Fibroblast of the conjunctiva (primary cell): ENCODE measurements around the gene PRKG1.
A peak's percentile ranks its signal among the peaks of the same experiment; 100 is the strongest.
"Not testable (repeated sequence)": the region's sequence is repeated elsewhere in the genome, so short reads cannot be mapped to it uniquely, and the experiment has no call there.

Source experiments
- DNase-seq: peaks from one replicate; pipeline ENCODE4 v3.0.0-alpha.2; 2010; ENCODE audit warnings: low read depth

Gene PRKG1

GRCh38 chr10:51656503-51656902 lies 582.2 kb downstream of the PRKG1 start:
- no peak for DNase-seq

GRCh38 chr10:51658000-51658399 lies 583.7 kb downstream of the PRKG1 start:
- no peak for DNase-seq

- DNase-seq = no peak
Measured at GRCh38 chr10:51659344-51659743, 585.1 kb downstream of the PRKG1 start.

GRCh38 chr10:51663086-51663485 lies 588.8 kb downstream of the PRKG1 start:
- no peak for DNase-seq

- DNase-seq = no peak
Measured at GRCh38 chr10:51666456-51666855, 592.2 kb downstream of the PRKG1 start.

GRCh38 chr10:51667678-51668335 lies 593.5 kb downstream of the PRKG1 start:
- DNase-seq = no peak

- no peak for DNase-seq
Measured at GRCh38 chr10:51668336-51668689, 594.0 kb downstream of the PRKG1 start.

GRCh38 chr10:51669041-51669440 lies 594.8 kb downstream of the PRKG1 start:
- DNase-seq = no peak

- no peak for DNase-seq
Measured at GRCh38 chr10:51672039-51672535, 597.8 kb downstream of the PRKG1 start.

- no peak for DNase-seq
Measured at GRCh38 chr10:51675088-51675487, 600.8 kb downstream of the PRKG1 start.

- no peak for DNase-seq
Measured at GRCh38 chr10:51679841-51680240, 605.6 kb downstream of the PRKG1 start.

GRCh38 chr10:51683031-51683691 lies 608.9 kb downstream of the PRKG1 start:
- peak; percentile 41 for DNase-seq

- no peak for DNase-seq
Measured at GRCh38 chr10:51685768-51686167, 611.5 kb downstream of the PRKG1 start.

GRCh38 chr10:51687296-51687695 lies 613.0 kb downstream of the PRKG1 start:
- no peak for DNase-seq

GRCh38 chr10:51688826-51689225 lies 614.5 kb downstream of the PRKG1 start:
- not testable (repeated sequence) for DNase-seq

GRCh38 chr10:51689536-51689935 lies 615.2 kb downstream of the PRKG1 start:
- no peak for DNase-seq

- no peak for DNase-seq
Measured at GRCh38 chr10:51691135-51691534, 616.8 kb downstream of the PRKG1 start.

GRCh38 chr10:51694086-51694768 lies 619.9 kb downstream of the PRKG1 start:
- no peak for DNase-seq

- DNase-seq = no peak
Measured at GRCh38 chr10:51696251-51696650, 622.0 kb downstream of the PRKG1 start.

- DNase-seq = no peak
Measured at GRCh38 chr10:51698473-51699063, 624.3 kb downstream of the PRKG1 start.

GRCh38 chr10:51699145-51699474 lies 624.8 kb downstream of the PRKG1 start:
- DNase-seq = no peak

- DNase-seq = peak; percentile 88
Measured at GRCh38 chr10:51699475-51700227, 625.4 kb downstream of the PRKG1 start, which contains the start of gene CSTF2T. TSS of gene CSTF2T (minus strand) at chr10:51699595. CDS start at chr10:51699549, 46 bp downstream.
